CD4-positive, alpha-beta T cell treated with Interferon gamma for 1 hour (primary cell): Measurements from ENCODE around the gene DNAJC30.

Experiments
- DNase-seq: peaks from one replicate; pipeline ENCODE4 v3.0.0-alpha.2; 2020

The DNAJC30 gene

GRCh38 chr7:73707045-73707631, 23.9 kb upstream of the DNAJC30 start:
- DNase-seq: peak; percentile 24

GRCh38 chr7:73706126-73707044, 23.1 kb upstream of the DNAJC30 start:
- DNase-seq: no peak

- no peak for DNase-seq
Observed at GRCh38 chr7:73705551-73705920, 22.3 kb upstream of the DNAJC30 start.

GRCh38 chr7:73704640-73705550, 21.6 kb upstream of the DNAJC30 start:
- no peak for DNase-seq

DNA sequence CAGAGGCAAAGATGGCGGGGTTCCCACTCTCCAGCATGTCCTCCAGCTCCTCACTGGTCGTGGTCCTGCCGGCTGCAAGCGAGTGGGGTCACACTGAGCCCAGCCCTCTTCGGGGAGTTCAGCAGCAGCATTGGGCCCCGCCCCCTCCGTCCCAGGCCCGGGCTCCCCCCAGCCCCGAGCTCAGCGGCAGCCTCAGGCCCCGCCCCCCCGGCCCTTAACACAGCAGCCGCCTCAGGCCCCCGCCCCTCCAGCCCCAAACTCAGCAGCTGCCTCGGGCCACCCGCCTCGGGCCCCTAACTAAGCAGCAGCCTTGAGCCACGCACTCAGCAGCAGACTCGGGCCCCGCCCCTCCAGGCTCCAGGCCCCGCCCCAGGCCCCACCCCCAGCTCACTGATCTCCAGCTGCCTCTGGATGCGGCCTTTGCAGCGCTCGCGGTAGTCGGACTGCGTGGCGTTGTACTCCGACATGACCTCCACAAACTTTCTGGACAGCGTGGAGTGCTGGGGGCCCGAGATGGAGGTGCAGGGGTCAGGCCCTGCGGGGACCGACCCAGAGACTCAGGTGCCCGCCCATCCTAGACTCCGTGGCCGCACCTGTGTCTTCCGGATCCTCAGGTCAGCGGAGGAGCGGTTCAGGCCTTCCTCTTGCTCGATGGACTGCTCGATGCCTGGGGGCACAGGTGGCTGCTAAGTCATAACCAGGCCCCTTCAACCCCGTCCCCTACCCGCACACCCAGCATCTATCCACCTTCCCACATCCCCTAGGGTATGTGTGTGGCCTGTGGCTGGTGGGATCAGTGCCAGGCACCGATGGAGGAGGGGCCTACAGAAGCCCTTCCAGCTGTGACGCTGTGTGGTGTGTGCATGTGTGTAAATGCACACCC, 20.7 kb upstream of the DNAJC30 start:
- peak; percentile 28 for DNase-seq

- DNase-seq: no peak
Observed at GRCh38 chr7:73703225-73703624, 20.0 kb upstream of the DNAJC30 start.

DNA sequence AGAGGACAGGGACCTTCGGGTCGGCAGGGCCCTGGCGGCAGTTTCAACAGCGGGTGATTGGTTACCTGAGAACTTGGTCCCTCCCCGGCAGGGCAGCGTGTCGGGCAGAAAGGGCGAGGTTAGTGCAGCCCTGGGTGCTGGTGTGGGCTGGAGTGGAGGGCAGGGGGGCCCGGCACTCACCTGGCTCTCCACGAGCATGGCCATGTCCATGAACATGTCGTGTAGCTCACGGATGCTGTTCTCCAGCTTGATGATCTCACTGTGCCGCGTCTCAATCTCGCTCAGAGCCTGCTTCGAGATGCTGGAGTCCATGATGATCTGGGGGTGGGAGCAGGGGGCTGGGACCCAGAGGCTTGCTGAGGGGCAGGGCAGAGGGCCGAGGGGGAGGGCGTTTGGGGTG, 19.4 kb upstream of the DNAJC30 start:
- no peak for DNase-seq

DNA sequence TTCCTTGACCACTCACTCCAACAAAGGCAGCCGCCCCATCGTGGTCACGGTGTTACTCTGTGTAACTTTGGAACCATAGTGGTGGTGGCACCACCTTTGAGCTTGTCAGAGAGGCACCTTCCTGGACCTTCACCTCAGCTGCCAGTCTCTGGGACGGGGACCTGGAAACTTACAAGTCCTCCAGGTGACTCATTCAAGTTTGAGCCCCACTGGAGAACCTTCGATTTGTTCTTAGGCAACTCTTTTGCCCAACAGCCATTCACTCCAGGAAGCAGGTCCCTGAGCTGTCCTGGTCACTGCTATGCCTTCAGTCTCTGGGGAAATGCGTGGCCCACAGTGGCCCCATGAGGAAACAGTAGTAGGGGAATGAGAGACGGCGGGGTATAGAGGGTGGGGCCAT, 19.0 kb upstream of the DNAJC30 start:
- DNase-seq: no peak

- DNase-seq: no peak
Observed at GRCh38 chr7:73701357-73701995, 18.2 kb upstream of the DNAJC30 start.

- DNase-seq: no peak
Observed at GRCh38 chr7:73700581-73701134, 17.4 kb upstream of the DNAJC30 start.

GRCh38 chr7:73700069-73700423, 16.8 kb upstream of the DNAJC30 start:
- no peak for DNase-seq

DNA sequence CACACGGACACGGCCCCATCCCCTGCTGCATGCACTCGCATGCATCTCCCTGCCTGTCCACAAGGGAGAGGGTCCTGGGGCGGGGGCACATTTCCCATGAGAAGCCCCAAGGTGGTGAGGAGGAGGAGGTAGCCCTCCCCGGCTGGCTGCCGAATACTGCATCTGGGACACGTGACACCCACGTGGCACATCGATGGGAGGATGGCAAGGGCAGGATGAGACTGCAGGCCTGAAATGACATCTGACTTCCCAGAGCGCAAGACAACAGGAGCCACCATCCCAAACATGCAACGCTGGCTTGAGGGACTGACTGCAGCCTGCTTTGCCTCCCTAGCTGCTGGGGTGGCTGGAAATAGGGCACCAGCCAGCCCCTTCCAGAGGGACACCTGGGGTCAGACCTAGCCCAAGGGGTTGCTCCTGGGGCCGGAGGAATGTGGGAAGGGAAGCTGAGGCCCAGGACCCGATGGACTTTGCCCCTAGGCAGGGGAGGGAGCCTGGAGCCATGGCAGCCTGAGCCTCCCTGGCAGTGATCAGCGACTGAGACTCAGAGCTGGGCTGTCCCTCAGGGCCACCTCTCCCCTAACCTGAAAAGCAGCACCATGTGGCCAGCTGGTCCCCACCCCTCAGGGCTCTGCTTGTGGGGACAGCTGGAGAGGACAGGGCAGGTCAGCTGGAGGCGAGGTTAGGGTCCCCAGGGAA, 16.3 kb upstream of the DNAJC30 start:
- no peak for DNase-seq

DNA sequence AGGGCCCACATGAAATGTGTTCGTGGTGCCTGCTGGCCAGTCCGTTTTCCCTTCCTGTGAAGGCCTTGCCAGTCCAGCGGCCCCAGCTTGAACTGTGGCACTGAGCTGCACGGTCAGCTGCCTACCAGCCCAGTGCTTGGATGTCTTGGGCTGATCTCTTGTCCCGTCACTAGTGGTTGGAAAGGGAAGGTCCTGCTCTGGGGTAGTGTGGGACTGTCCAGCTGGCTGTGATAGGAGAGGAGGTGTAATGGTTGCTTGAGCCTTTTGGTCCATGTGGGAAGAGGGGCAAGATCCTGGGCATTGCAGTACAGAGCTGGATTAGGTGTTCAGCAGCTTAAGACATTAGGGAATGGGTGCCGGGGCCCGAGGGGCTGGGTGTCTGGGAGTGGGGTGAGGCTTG, 15.2 kb upstream of the DNAJC30 start:
- DNase-seq: no peak

DNA sequence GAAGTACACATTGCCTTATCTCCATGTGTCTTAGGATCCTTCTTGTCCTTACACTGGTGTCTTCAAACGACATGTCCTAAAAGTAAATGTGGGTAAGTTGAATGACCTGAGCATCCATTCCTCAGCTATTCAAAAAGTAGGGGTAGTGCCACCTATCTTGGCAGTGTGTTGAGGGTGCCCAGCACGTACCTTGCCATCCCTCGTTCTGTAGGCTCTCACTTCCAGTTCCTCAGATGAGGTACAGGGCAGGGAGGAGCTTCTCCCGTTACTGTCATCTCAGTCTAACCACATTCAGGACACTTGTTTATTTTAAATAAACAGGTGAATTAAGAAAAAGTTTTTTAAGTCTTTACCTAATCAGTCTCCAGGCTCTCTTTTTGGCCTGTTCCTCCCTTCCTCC, 13.1 kb upstream of the DNAJC30 start:
- DNase-seq: no peak

- DNase-seq: no peak
Observed at GRCh38 chr7:73690646-73691045, 7.4 kb upstream of the DNAJC30 start.

- DNase-seq: no peak
Observed at GRCh38 chr7:73688288-73688687, 5.0 kb upstream of the DNAJC30 start.

DNA sequence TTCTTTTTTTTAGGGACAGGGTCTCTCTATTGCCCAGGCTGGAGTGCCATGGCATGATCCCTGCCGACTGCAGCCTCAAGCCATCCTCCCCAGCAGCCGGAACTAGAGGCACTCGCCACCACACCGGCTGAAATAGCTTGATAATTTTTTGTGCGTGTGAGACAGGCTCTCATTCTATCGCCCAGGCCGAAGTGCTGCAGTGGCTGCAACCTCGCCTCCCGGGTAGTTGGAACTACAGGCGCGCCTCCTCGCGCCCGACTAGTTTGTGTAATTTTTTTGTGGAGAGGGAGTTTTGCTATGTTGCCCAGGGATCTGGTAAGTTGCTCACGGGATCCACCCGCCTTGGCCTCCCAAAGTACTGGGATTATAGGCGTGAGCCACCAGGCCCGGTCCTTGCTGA, 2.1 kb upstream of the DNAJC30 start:
- DNase-seq: no peak

DNA sequence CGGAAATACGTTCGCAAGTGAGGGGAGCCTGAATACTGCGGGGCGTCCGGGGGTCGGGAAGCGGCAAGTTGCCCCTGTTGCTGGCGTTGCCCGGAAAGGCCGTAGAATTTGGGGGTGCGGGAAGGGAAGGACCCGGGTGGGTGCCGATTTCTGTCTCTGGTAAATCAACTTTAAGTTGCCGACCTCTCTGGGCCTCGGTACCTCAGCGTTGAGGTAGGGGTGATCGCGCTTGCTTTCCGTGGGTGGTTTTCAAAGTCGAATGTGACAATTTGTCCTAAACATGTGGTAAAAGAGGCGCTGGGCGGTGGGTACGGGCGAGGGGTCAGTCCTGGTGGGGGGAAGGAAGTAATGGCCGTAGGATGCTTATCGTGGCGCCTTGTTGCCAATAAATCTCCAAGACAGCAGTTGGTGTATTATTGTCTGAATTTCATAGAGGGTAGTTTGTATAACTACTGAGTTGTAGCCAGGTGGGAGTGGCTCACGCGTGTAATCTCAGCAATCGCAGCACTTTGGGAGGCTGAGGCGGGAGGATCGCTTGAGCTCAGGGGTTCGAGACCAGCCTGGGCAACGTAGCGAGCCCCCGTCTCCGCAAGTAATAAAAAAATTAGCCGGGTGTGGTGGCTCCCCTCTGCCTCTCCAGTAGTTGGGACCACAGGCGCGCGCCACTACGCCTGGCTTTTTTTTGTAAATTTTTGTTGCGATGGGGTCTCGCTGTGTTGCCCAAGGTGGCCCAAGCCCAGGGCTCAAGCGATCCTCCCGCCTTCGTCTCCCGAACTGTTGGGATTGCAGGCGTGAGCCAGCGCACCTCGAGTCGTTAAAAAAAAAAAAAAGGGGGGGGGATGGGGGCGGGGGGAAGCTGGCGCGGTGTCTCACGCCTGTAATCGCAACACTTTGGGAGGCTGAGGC, 788 bp upstream of the DNAJC30 start:
- no peak for DNase-seq

GRCh38 chr7:73682745-73683055, 553 bp downstream of the DNAJC30 start:
- DNase-seq: no peak

DNA sequence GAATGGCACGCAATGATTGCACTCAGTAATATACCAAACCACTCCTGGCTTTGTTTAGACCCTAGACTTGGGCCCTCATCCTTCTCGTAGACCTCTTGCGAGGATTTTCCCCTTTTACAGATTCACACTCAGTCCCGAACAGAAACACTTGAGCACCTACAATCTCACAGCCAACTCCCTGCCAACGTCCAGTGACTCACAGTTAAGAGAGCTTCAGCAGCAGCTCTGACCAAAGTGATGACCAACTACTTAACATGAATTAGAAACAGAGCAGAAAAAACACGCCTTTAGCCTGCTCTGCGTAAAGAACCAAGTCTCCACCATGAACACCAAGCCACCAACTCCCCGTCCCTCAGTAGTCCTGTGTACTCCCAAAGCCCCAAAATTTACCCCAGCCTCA, 2.2 kb downstream of the DNAJC30 start:
- DNase-seq: no peak
